Testis (tissue), 3 donors: Measurements from ENCODE around the gene RXRG. TPM values are rescaled to one million over a fixed set of nuclear protein-coding genes. Genes with fewer than 3 reads are reported as not detected.

Experiments used
- DNase-seq: peaks from one replicate; pipeline ENCODE4 v3.0.0-alpha.2; 2019
- H3K27ac ChIP-seq, 2 donors: fragments of 200-600 bp; sonication (generic); one replicate each; pipeline ENCODE4 v1.5.1; 2019
- H3K27me3 ChIP-seq: fragments of 200-600 bp; sonication (generic); one replicate; pipeline ENCODE4 v1.5.1; 2019
- H3K36me3 ChIP-seq: fragments of 200-600 bp; sonication (generic); one replicate; pipeline ENCODE4 v1.5.1; 2017; ENCODE audit warnings: low read depth; ENCODE audit errors: missing control alignments
- H3K4me1 ChIP-seq: fragments of 200-600 bp; sonication (generic); one replicate; pipeline ENCODE4 v1.5.1; 2019
- H3K4me3 ChIP-seq, 2 donors: fragments of 200-600 bp; sonication (generic); one replicate each; pipeline ENCODE4 v1.5.1; 2017 to 2019
- H3K9me3 ChIP-seq: fragments of 200-600 bp; sonication (generic); one replicate; pipeline ENCODE4 v1.5.1; 2017
- POLR2A ChIP-seq: fragments of 450-650 bp; IDR thresholded peaks from one replicate; pipeline ENCODE4 v1.6.1; 2017; ENCODE audit warnings: antibody characterized with exemption, mild to moderate bottlenecking, moderate library complexity
- WGBS, 2 donors: methylation state at CpG; one replicate each; pipeline ENCODE4 v1.1.5; 2018; 5-methylcytosine and 5-hydroxymethylcytosine counted together
- intact Hi-C: fragments of 100-400 bp; cut with DNase I; formaldehyde crosslinking; loops from one replicate; pipeline ENCODE4 v1.15.1; 2023; ENCODE audit warnings: low total_unique reads
- polyA plus RNA-seq: library from polyadenylated mRNA; stranded (reverse); fragments of 350-450 nt; fragmentation: Illumina TruSeq; extraction: RNeasy Lipid Tissue Mini Kit (QIAGEN cat#74804); gene quantifications from one replicate; pipeline ENCODE4 v1.2.3, GENCODE V29; 2014; ENCODE audit warnings: low read depth, low replicate concordance; ENCODE audit not compliant: insufficient read depth
- total RNA-seq, 2 donors: library from RNA; depleted of rRNA; stranded (reverse); fragments of >200 nt; gene quantifications; one replicate each; pipeline ENCODE4 v1.2.3, GENCODE V29; 2016
- TF ChIP-seq, protein P1 (sequence below), 3 experiments: fragments of 450-650 bp in 2 of 3; fragments of 200-600 bp in 1 of 3; sonication (generic) in 1 of 3; IDR thresholded peaks; one replicate each; pipeline ENCODE4 v1.5.1; 2016 to 2019; ENCODE audit warnings: antibody characterized with exemption in 3 of 3, mild to moderate bottlenecking in 2 of 3, moderate library complexity in 1 of 3

The RXRG gene
- total and polyA plus RNA-seq, 3 donors from 2014 or later = 0.24 to 4.0 (median 1.1) TPM

DNA sequence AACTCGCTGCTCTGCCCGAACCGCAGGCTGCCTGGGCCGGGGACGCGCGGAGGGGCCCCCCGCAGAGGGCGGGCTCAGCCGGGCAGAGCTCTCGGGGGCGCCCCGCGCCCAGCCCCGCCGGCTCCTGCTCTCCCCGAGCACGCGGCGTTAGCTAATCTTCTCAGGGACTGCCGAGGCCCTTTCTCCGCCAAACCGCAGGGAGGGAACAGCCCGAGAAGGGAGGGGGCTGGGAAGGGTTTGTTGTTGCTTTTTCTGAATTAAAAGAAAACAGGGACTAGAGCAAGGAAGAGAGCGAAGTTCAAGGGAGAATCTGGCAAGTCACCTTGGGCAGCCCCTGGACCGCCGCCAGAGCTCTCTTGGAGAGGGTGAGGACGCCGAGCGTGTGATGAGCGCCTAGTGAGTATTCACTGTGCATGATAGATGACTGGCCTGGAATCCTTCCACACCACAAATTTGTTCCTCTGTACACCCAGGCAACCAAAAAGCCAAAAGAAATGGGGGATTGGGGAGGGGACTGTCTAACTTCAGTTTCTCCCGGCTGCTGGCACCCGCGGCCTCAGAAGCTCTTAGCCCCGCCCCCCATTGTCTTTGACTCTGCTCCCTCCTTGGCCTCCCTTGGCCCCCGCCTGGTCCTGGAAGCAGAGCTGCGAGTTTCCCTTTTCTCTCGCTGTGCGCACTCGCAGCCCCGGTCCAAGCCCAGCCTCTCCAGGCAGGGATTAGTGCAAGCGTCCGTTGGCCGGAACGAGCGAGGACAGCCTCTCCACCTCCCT, 68.7 kb downstream of the RXRG start:
- peak; percentile 91 for DNase-seq
- TF ChIP-seq, protein P1, sequence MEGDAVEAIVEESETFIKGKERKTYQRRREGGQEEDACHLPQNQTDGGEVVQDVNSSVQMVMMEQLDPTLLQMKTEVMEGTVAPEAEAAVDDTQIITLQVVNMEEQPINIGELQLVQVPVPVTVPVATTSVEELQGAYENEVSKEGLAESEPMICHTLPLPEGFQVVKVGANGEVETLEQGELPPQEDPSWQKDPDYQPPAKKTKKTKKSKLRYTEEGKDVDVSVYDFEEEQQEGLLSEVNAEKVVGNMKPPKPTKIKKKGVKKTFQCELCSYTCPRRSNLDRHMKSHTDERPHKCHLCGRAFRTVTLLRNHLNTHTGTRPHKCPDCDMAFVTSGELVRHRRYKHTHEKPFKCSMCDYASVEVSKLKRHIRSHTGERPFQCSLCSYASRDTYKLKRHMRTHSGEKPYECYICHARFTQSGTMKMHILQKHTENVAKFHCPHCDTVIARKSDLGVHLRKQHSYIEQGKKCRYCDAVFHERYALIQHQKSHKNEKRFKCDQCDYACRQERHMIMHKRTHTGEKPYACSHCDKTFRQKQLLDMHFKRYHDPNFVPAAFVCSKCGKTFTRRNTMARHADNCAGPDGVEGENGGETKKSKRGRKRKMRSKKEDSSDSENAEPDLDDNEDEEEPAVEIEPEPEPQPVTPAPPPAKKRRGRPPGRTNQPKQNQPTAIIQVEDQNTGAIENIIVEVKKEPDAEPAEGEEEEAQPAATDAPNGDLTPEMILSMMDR (IDR thresholded peaks at IDR 0.05) = no peak
- no peak for TF ChIP-seq POLR2A
- intact Hi-C loops = no loop called here
- 0 to 1% methylated on average over 40 to 45 of the region's 46 CpGs for WGBS, 2 donors
- Histone ChIP-seq H3K27me3 (no peaks in the 10 kb centered on the region), H3K4me3 (peak overlapping the region; percentile 35 to 64), H3K36me3 (no peaks in the 10 kb centered on the region), H3K9me3 (no peaks in the 10 kb centered on the region), H3K4me1 (peaks cover 4% of the 10 kb centered on the region), H3K27ac (peak overlapping the region; percentile 44 to 82)

DNA sequence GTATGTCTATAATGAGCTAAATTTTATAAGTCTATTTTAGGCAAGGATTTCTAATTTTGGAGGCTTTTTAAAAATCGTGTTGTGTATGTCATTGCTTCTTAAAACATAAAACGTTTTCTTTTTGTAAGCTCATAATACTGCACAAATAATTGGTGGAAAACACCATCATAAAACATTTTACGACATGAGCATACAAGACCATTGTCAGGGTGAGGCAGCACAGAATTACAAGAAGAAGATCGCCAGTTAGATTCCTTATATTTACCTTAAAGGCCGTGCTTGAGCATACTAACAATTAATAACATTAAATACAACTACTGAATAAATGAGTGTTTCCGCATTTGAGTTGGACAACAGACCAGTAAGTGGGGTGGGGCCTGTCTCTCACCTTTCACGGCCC, 69.3 kb downstream of the RXRG start:
- H3K27ac ChIP-seq = peak overlapping the region; percentile 44 to 82
- H3K9me3 ChIP-seq = no peaks in the 10 kb centered on the region
- WGBS, 2 donors = 11 to 24% methylated on average over 7 of the region's 7 CpGs
- intact Hi-C loops = no loop called here
- no peak for DNase-seq
- H3K36me3 ChIP-seq = no peaks in the 10 kb centered on the region
- H3K4me3 ChIP-seq = peak overlapping the region; percentile 35 to 64
- H3K4me1 ChIP-seq = peaks cover 4% of the 10 kb centered on the region
- no peak for TF ChIP-seq POLR2A
- TF ChIP-seq, protein P1 (IDR thresholded peaks at IDR 0.05) = no peak
- no peaks in the 10 kb centered on the region for H3K27me3 ChIP-seq

DNA sequence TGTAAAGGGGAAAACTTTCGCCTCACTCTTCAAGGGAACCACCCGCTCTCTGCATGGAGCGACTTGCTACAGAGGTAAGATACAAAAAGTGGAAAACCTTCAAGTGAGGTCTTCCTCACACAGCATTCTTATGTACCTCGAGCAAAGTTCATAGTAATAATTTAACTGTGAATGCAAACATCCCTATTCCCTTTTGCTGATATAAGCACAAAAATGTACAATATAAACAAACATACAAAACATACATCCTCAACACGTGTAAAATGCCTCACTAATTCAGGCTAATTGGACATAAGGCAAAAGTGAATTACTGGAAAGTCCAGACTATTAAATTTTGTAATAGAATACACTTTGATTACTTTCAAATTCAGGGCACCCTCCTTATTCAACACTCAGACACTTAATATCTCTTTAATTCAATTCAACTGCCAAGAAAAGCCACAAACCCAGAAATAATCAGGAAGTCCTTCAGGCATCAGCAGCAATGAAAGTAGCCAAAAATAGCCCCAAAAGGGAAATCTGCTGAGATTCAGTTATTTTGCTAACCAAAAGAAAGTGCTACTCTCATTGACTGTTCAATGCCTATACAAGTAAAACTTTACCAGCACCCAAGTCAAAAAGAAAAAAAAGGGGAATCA, 73.2 kb downstream of the RXRG start:
- intact Hi-C loops = no loop called here
- Histone ChIP-seq H3K36me3 (no peaks in the 10 kb centered on the region), H3K27me3 (no peaks in the 10 kb centered on the region), H3K9me3 (no peaks in the 10 kb centered on the region), H3K4me1 (peaks cover 2% of the 10 kb centered on the region), H3K4me3 (no peak overlapping the region), H3K27ac (no peak overlapping the region)
- no peak for TF ChIP-seq POLR2A
- TF ChIP-seq, protein P1 (IDR thresholded peaks at IDR 0.05) = no peak
- WGBS, 2 donors = 62 to 68% methylated on average over 5 of the region's 5 CpGs
- DNase-seq = no peak

DNA sequence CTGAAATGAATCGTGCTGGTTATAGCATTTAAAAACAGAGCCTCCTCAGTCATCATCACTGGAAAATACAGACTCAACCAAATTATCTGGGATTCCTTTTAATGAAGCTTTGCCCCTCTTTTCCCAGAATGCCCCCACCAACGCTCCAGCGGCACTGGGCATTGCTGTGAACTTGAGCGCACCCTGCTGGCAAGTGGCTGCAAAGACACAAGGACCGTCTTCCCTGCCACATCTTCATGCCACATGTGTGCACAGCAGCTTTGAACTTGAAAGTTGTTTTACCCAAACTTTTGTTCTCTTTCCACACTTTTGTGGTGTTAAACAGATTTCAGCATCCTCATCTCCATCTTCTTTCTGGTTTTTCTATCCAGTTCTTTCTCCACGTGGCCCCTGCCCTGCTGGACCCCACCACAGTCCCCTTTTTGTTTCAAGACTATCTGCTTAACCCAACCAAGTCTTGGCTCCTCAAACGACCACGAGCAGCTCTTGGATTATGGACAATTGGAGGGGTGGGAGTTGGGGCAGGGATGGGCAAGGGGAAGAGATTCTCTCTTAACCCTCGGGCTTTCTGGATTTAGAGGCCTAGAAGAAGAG, 75.6 kb downstream of the RXRG start:
- WGBS, 2 donors = 24 to 31% methylated on average over 9 of the region's 9 CpGs
- H3K27ac ChIP-seq = no peak overlapping the region
- TF ChIP-seq, protein P1 (IDR thresholded peaks at IDR 0.05) = peak; percentile 39 to 87 (median 77)
- TF ChIP-seq POLR2A = no peak

More for the DNA sequence above, 75.6 kb downstream of the RXRG start:
- H3K27me3 ChIP-seq = no peaks in the 10 kb centered on the region
- H3K4me3 ChIP-seq = no peak overlapping the region
- intact Hi-C loops = no loop called here
- H3K36me3 ChIP-seq = no peaks in the 10 kb centered on the region
- DNase-seq = peak; percentile 73
- H3K9me3 ChIP-seq = no peaks in the 10 kb centered on the region
- H3K4me1 ChIP-seq = no peaks in the 10 kb centered on the region
